CD14-positive monocyte (primary cell): ENCODE measurements around the gene LDB1. TPM values are rescaled to one million over a fixed set of nuclear protein-coding genes. Genes with fewer than 3 reads are reported as not detected.

Source experiments
- DNase-seq, 3 donors: peaks; one replicate each; pipeline ENCODE4 v3.0.0-alpha.2; 2011 to 2022
- H2AFZ ChIP-seq: 2 replicates; pipeline ENCODE4 v1.6.0; 2012; ENCODE audit warnings: mild to moderate bottlenecking, low read depth, low read length, inconsistent platforms; ENCODE audit not compliant: insufficient read depth, poor library complexity, severe bottlenecking
- H3K27ac ChIP-seq, 2 donors: 1 replicate in 1 of 2; 2 replicates in 1 of 2; pipeline ENCODE4 v1.5.1; 2012 to 2013; ENCODE audit warnings: low read length in 2 of 2, control low read depth in 1 of 2, inconsistent platforms in 1 of 2, low read depth in 1 of 2, mild to moderate bottlenecking in 1 of 2
- H3K27me3 ChIP-seq, 2 donors: one replicate each; pipeline versions ENCODE4 v1.6.0 to v1.6.1; 2011 to 2013; ENCODE audit warnings: low read length in 2 of 2; ENCODE audit not compliant: control insufficient read depth in 2 of 2, insufficient read depth in 2 of 2
- H3K36me3 ChIP-seq, 2 donors: replicated peaks in 1 of 2; 1 replicate in 1 of 2; 2 replicates in 1 of 2; pipeline versions ENCODE4 v1.5.1 to v1.6.1; 2012 to 2013; ENCODE audit warnings: low read length in 2 of 2, control low read depth in 1 of 2, inconsistent platforms in 1 of 2, mild to moderate bottlenecking in 1 of 2; ENCODE audit not compliant: insufficient read depth in 2 of 2, control insufficient read depth in 1 of 2
- H3K4me1 ChIP-seq, 2 donors: 1 replicate in 1 of 2; 2 replicates in 1 of 2; pipeline versions ENCODE4 v1.5.1 to v1.6.1; 2012 to 2013; ENCODE audit warnings: low read length in 2 of 2, control low read depth in 1 of 2, inconsistent platforms in 1 of 2, mild to moderate bottlenecking in 1 of 2, moderate library complexity in 1 of 2; ENCODE audit not compliant: insufficient read depth in 2 of 2, control insufficient read depth in 1 of 2
- H3K4me2 ChIP-seq: replicated peaks from 2 replicates; pipeline ENCODE3; 2012; ENCODE audit warnings: low read length, moderate library complexity, mild to moderate bottlenecking; ENCODE audit not compliant: poor library complexity, severe bottlenecking; ENCODE audit errors: extremely low read depth
- H3K4me3 ChIP-seq, 3 experiments: fragments of 200-600 bp in 1 of 3; sonication (generic) in 1 of 3; replicated peaks in 1 of 3; 1 replicate in 2 of 3; 2 replicates in 1 of 3; pipeline ENCODE4 v1.5.1; 2011 to 2013; ENCODE audit warnings: low read length in 3 of 3, mild to moderate bottlenecking in 3 of 3, control low read depth in 2 of 3, low read depth in 2 of 3, inconsistent platforms in 1 of 3, moderate library complexity in 1 of 3
- H3K79me2 ChIP-seq: 2 replicates; pipeline ENCODE4 v1.6.0; 2012; ENCODE audit warnings: mild to moderate bottlenecking, control low read depth, inconsistent platforms, low read length, moderate library complexity; ENCODE audit not compliant: insufficient read depth
- H3K9ac ChIP-seq: 2 replicates; pipeline ENCODE4 v1.6.0; 2017; ENCODE audit warnings: low read length, mild to moderate bottlenecking; ENCODE audit not compliant: insufficient read depth, poor library complexity, severe bottlenecking
- H3K9me3 ChIP-seq, 2 donors: replicated peaks in 1 of 2; 1 replicate in 1 of 2; 2 replicates in 1 of 2; pipeline versions ENCODE4 v1.5.1 to v1.6.1; 2012 to 2013; ENCODE audit warnings: low read length in 2 of 2, control low read depth in 1 of 2; ENCODE audit not compliant: control insufficient read depth in 1 of 2, insufficient read depth in 1 of 2
- H4K20me1 ChIP-seq: 2 replicates; pipeline ENCODE4 v1.6.0; 2012; ENCODE audit warnings: mild to moderate bottlenecking, low read length, control low read depth, moderate library complexity; ENCODE audit not compliant: insufficient read depth
- H3K27ac Mint-ChIP-seq, 7 donors: one replicate each; pipeline ENCODE4 v1.8.0; 2020; ENCODE audit warnings: mild to moderate bottlenecking in 7 of 7, mixed read lengths in 7 of 7, moderate library complexity in 6 of 7, inconsistent platforms in 2 of 7
- H3K27me3 Mint-ChIP-seq, 3 donors: one replicate each; pipeline ENCODE4 v1.8.0; 2021 to 2022; ENCODE audit warnings: low read depth in 3 of 3, mild to moderate bottlenecking in 3 of 3, mixed read lengths in 3 of 3, moderate library complexity in 3 of 3, inconsistent platforms in 1 of 3
- H3K36me3 Mint-ChIP-seq, 2 donors: one replicate each; pipeline ENCODE4 v1.8.0; 2020; ENCODE audit warnings: mixed read lengths in 2 of 2, inconsistent platforms in 1 of 2, mild to moderate bottlenecking in 1 of 2
- H3K4me1 Mint-ChIP-seq: one replicate; pipeline ENCODE4 v1.8.0; 2020; ENCODE audit warnings: mild to moderate bottlenecking, mixed read lengths
- H3K4me3 Mint-ChIP-seq, 2 donors: one replicate each; pipeline ENCODE4 v1.8.0; 2020; ENCODE audit warnings: mild to moderate bottlenecking in 2 of 2, mixed read lengths in 2 of 2, moderate library complexity in 1 of 2
- H3K9me3 Mint-ChIP-seq, 7 donors: one replicate each; pipeline ENCODE4 v1.8.0; 2020 to 2022; ENCODE audit warnings: mixed read lengths in 7 of 7, mild to moderate bottlenecking in 6 of 7, moderate library complexity in 6 of 7, inconsistent platforms in 2 of 7
- WGBS: methylation state at CpG from one replicate; pipeline ENCODE4 v1.1.5; 2013; ENCODE audit warnings: missing lambda C conversion rate; ENCODE audit not compliant: insufficient coverage; 5-methylcytosine and 5-hydroxymethylcytosine counted together
- intact Hi-C, 2 donors: fragments of 100-400 bp; cut with micrococcal nuclease; formaldehyde crosslinking; loops; one replicate each; pipeline versions ENCODE4 v1.15.0 to v1.15.1; 2023
- polyA plus RNA-seq, 3 donors: library from polyadenylated mRNA; depleted of rRNA in 1 of 3; unstranded in 2 of 3; stranded (reverse) in 1 of 3; fragments of 300-500 nt in 2 of 3; fragments of >200 nt in 1 of 3; fragmentation: Illumina TruSeq in 2 of 3; gene quantifications; 1 replicate in 2 of 3; 2 replicates in 1 of 3; pipeline ENCODE4 v1.2.3, GENCODE V29; 2012 to 2021
- small RNA-seq: library from RNA; depleted of rRNA; stranded (forward); fragments of <200 nt; gene quantifications from one replicate; pipeline ENCODE3, GENCODE V24; 2012; ENCODE audit warnings: low read depth; ENCODE audit not compliant: insufficient read length
- TF ChIP-seq, protein P1 (sequence below): fragments of 200-600 bp; IDR thresholded peaks from one replicate; pipeline ENCODE4 v1.8.0; 2022; ENCODE audit warnings: antibody characterized with exemption, mild to moderate bottlenecking

The LDB1 gene
- polyA plus RNA-seq, 3 donors: 8.7 to 103 (median 21.9) TPM

DNA sequence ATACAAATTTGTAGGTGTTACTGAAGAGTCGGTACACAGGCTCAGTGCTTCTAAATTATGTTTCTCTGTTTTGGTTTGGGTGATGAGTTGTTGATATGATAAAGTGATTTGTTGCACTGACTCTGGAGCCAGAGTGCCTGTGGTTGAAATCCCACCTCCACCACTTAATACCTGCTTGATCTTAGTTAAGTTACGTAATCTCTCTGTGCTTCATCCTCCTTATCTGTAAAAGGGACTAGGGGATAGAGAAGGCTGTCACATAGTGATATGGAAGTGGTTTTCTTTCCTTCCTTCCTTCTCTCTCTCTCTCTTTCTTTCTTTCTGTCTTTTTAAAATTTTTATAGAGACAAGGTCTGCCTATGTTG lies 55.7 kb downstream of the LDB1 start:
- Histone ChIP-seq H3K4me1 (peaks cover 42 to 48% of the 10 kb centered on the region in 2 donors), H3K9me3 (no peaks in the 10 kb centered on the region), H3K27me3 (no peaks in the 10 kb centered on the region), H3K4me3 (peak overlapping the region; percentile 64 to 92 (median 80)), H2AFZ (peak overlapping the region; percentile 97), H3K4me2 (peak overlapping the region; percentile 98), H3K79me2 (peaks cover 41% of the 10 kb centered on the region), H4K20me1 (peaks cover 37% of the 10 kb centered on the region), H3K27ac (peak overlapping the region; percentile 37 to 87), H3K36me3 (peaks cover 0 to 13% of the 10 kb centered on the region in 2 donors), H3K9ac (peak overlapping the region; percentile 96)
- Mint-ChIP-seq H3K36me3 (peaks cover under 1 to 8% of the 10 kb centered on the region in 2 donors), H3K27me3 (peaks cover 1 to 4% (median 2%) of the 10 kb centered on the region in 3 donors), H3K27ac (peak overlapping the region; percentile 70 to 92 (median 84)), H3K4me3 (peak overlapping the region; percentile 81 to 83), H3K4me1 (peaks cover 43% of the 10 kb centered on the region), H3K9me3 (no peaks in the 10 kb centered on the region)
- TF ChIP-seq, protein P1, sequence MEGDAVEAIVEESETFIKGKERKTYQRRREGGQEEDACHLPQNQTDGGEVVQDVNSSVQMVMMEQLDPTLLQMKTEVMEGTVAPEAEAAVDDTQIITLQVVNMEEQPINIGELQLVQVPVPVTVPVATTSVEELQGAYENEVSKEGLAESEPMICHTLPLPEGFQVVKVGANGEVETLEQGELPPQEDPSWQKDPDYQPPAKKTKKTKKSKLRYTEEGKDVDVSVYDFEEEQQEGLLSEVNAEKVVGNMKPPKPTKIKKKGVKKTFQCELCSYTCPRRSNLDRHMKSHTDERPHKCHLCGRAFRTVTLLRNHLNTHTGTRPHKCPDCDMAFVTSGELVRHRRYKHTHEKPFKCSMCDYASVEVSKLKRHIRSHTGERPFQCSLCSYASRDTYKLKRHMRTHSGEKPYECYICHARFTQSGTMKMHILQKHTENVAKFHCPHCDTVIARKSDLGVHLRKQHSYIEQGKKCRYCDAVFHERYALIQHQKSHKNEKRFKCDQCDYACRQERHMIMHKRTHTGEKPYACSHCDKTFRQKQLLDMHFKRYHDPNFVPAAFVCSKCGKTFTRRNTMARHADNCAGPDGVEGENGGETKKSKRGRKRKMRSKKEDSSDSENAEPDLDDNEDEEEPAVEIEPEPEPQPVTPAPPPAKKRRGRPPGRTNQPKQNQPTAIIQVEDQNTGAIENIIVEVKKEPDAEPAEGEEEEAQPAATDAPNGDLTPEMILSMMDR: no peak
- no CpG with 5 or more reads among the region's 2 CpGs for WGBS
- no peak for DNase-seq
- intact Hi-C loops: no loop called here

DNA sequence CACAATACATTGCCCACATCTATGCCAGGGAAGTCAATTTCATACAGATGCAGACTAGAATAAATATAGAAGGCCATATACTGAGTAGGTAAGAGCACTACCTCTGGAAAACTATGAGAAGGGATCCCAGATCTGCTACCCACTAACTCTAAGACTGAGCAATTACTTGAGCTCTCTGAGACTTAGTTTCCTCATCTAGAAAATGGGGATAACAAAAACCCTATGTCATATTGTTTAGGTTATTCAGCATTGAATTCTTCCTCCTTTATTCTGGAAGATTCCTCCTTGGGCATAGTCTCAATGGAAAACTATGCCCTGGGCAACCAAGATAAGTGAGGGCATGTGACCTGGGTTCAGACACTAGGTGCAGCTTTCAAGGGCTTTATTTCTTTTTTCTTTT lies 60.2 kb downstream of the LDB1 start:
- Histone ChIP-seq H3K27me3 (no peaks in the 10 kb centered on the region), H3K79me2 (peaks cover 7% of the 10 kb centered on the region), H3K9ac (no peak overlapping the region), H3K9me3 (no peaks in the 10 kb centered on the region), H3K4me2 (no peak overlapping the region), H3K4me1 (peaks cover 10 to 16% of the 10 kb centered on the region in 2 donors), H4K20me1 (no peaks in the 10 kb centered on the region), H3K36me3 (no peaks in the 10 kb centered on the region), H3K4me3 (no peak overlapping the region), H2AFZ (no peak overlapping the region), H3K27ac (no peak overlapping the region)
- TF ChIP-seq, protein P1: no peak
- H3K4me1 Mint-ChIP-seq: peaks cover 18% of the 10 kb centered on the region
- H3K9me3 Mint-ChIP-seq: peaks cover 0 to 2% (median 0%) of the 10 kb centered on the region in 7 donors
- peaks cover 2 to 5% (median 4%) of the 10 kb centered on the region in 3 donors for H3K27me3 Mint-ChIP-seq
- no peak overlapping the region for H3K27ac Mint-ChIP-seq
- intact Hi-C loops: loop anchor here in 1 of 2 donors (5.0 kb wide), 1 partner anchor 72 kb away; the partner anchor contains the start of gene PPRC1
- DNase-seq: no peak
- H3K36me3 Mint-ChIP-seq: no peaks in the 10 kb centered on the region
- no peak overlapping the region for H3K4me3 Mint-ChIP-seq

Small RNAs within 50 kb of the gene (small RNA-seq; reads per million reads assigned to genes)
- gene AL500527.1 (not detected), gene AL500527.2 (not detected)

Other genes with a start within 250 kb of the LDB1 start
- gene ARMH3, start 64.2 kb downstream of the LDB1 start, polyA plus RNA-seq: 10 to 100 TPM; 20.4 to 26.3 (median 22.1) TPM
- gene HPS6, start 55.0 kb downstream of the LDB1 start, polyA plus RNA-seq: 10 to 100 TPM in 2 of 3 donors, 1 to 10 TPM in 1; 2.9 to 27.3 (median 23.6) TPM
- 10 to 100 TPM in 1 of 3 donors, 1 to 10 TPM in 2; 1.1 to 15.6 (median 2.5) TPM for gene PPRC1, start 12.7 kb upstream of the LDB1 start, polyA plus RNA-seq
- 10 to 100 TPM in 2 of 3 donors, 1 to 10 TPM in 1; 10.0 to 32.1 (median 19.3) TPM for gene NOLC1, start 32.0 kb upstream of the LDB1 start, polyA plus RNA-seq
- gene ELOVL3, start 105.9 kb upstream of the LDB1 start, polyA plus RNA-seq: 1 to 10 TPM; 1.5 to 3.2 (median 2.2) TPM
- not detected for gene PITX3, start 121.1 kb upstream of the LDB1 start, polyA plus RNA-seq
- gene GBF1, start 125.2 kb upstream of the LDB1 start, polyA plus RNA-seq: 10 to 100 TPM in 2 of 3 donors, 1 to 10 TPM in 1; 4.2 to 17.4 (median 11.9) TPM